ENCODE measurements around the gene SFXN1.
A peak's percentile ranks its signal among the peaks of the same experiment; 100 is the strongest.

Gene SFXN1

DNA sequence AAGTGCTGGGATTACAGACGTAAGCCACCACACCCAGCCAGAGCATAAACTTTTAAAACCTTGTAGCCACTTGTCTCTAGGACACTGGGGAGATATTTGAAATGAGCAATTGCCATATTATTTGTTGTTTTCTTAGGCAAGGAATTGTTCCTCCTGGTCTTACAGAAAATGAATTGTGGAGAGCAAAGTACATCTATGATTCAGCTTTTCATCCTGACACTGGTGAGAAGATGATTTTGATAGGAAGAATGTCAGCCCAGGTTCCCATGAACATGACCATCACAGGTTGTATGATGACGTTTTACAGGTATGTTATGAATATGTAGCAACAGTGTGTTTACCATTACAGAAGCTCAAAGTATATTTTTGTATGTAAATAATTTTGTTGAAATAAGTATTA lies 30.5 kb downstream of the SFXN1 start:
- H3K4me3 ChIP-seq (ENCODE audit: low read depth, low read length): no peak overlapping the region
- no peak for DNase-seq (ENCODE audit: low read depth)
- TF ChIP-seq, protein P1, sequence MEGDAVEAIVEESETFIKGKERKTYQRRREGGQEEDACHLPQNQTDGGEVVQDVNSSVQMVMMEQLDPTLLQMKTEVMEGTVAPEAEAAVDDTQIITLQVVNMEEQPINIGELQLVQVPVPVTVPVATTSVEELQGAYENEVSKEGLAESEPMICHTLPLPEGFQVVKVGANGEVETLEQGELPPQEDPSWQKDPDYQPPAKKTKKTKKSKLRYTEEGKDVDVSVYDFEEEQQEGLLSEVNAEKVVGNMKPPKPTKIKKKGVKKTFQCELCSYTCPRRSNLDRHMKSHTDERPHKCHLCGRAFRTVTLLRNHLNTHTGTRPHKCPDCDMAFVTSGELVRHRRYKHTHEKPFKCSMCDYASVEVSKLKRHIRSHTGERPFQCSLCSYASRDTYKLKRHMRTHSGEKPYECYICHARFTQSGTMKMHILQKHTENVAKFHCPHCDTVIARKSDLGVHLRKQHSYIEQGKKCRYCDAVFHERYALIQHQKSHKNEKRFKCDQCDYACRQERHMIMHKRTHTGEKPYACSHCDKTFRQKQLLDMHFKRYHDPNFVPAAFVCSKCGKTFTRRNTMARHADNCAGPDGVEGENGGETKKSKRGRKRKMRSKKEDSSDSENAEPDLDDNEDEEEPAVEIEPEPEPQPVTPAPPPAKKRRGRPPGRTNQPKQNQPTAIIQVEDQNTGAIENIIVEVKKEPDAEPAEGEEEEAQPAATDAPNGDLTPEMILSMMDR (conservative IDR thresholded peaks at IDR 0.05; ENCODE audit: low read depth, low read length): no peak

DNA sequence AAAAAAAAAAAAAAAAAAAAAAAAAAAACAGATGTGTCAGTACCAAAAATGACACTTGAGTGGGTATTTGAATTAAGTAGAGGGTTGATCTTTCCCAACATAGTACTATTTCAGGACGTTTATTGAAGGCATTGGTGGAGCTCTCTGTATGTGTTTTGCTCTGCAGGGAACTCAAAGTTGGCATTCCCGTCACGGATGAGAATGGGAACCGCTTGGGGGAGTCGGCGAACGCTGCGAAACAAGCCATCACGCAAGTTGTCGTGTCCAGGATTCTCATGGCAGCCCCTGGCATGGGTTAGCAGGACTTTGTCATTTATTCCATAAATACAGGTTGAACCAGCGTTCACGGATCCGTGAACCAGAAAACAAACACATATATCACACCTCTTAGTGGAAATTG lies 34.9 kb downstream of the SFXN1 start:
- H3K4me3 ChIP-seq (ENCODE audit: low read depth, low read length): no peak overlapping the region
- DNase-seq (ENCODE audit: low read depth): no peak
- TF ChIP-seq, protein P1 (conservative IDR thresholded peaks at IDR 0.05; ENCODE audit: low read depth, low read length): no peak

DNA sequence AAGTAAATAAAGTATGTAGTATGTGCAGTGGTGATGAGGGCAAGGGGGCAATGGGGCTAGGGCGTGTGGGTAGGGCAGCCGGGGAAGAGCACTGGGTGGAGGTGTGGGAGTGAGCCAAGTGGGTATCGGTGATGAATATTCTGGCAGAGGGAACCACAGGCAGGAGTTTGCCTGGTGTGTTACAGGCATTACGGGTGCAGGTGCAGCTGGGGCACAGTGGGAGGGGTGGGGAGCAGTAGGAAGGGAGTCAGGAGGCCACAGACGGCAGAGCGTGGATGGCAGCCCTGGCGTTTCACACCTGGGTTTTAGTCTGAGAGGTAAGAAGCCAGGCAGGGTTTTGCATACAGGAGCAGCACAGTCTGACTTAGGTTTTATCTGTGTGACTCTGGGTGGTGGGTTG lies 35.4 kb downstream of the SFXN1 start:
- H3K4me3 ChIP-seq (ENCODE audit: low read depth, low read length): no peak overlapping the region
- DNase-seq (ENCODE audit: low read depth): no peak
- TF ChIP-seq, protein P1 (conservative IDR thresholded peaks at IDR 0.05; ENCODE audit: low read depth, low read length): no peak

DNA sequence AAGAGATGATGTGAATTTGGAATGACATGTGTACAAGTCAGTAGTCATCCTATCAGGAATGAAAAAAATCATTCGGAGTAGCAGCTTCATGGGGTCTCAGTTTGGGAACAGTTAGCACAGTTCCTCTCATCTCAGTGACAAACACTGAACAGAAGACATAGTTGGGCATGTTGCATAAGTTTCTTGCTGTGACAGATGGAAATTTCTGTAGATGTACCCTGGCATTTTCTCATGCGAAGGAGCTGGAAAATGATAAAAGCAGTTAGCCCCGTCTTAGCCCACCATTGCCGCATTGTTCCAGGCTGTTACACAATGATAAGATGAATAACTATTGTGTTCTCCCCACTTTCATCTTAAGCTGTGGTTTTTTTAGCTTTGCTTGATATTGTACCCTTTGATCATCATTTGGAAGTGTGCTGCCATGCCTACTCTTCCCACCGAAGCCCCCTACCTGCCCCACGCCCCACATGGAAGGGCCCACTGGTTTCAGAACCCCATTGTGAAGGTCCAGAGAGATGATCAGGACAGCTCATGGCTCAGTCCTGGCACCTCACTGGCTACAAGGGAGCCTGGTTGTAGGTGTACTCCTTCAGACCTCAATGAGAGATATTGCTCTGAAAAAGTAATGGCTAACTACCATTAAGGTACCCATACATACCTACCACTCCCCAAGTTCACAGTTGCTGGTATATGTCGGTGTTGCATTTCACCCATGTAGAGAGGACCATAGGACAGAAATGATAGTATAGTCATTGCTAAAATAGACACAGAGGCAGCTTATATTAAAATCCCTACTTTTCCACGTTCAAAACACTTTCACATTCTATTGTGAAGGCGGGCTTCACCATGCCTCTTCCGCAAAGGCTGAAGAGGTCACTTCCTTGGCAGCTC lies 38.8 kb downstream of the SFXN1 start:
- DNase-seq (ENCODE audit: low read depth): no peak
- H3K4me3 ChIP-seq (ENCODE audit: low read depth, low read length): no peak overlapping the region
- TF ChIP-seq, protein P1 (conservative IDR thresholded peaks at IDR 0.05; ENCODE audit: low read depth, low read length): no peak

DNA sequence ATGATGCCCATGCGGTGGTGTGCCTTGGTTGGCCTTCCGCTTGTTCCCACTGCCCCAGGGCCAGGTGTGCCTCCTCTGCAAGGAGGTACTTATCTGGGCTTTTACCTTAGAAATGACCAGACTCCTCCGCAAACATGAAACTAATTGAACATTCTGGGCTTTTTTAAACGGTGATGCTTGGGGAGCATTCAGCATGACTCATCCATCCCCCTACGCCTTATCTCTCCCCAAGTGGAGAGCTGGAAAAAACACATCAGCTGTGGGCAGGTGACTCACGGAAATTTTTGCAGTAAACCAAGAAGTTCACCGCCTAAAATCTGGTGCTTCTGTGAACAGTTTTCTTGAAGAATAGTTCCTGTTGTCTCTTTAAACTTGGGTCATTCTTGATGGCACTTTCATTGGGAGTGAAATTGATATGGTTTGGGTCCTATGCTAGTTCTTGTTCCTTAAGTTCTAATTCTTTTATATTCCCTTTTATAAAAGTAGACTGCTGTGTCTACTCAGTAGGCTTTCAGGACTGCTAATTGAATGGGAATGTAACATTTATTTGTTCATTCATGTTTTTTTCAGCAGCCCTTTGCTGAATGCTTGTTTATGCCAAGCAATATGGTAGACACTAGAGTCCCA lies 39.6 kb downstream of the SFXN1 start:
- H3K4me3 ChIP-seq (ENCODE audit: low read depth, low read length): no peak overlapping the region
- TF ChIP-seq, protein P1 (conservative IDR thresholded peaks at IDR 0.05; ENCODE audit: low read depth, low read length): no peak
- peak; percentile 92 for DNase-seq (ENCODE audit: low read depth)

DNA sequence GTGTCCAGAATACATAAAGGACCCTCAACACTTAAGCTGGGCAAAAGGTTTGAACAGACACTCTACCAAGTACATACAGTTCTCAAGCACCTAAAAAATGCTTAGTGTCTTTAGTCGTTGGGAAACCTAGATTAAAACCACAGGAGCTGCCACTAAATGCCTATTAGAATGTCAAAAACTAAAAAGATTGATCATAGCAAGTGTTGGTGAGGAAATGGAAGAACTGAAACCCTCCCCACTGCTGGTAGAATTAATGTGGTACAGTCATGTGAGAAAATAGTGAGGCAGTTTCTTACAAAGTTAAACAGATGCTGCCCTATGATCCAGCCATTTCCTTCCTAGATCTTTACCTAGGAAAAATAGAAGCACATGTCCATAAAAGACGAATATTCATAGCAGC lies 40.6 kb downstream of the SFXN1 start:
- no peak for DNase-seq (ENCODE audit: low read depth)
- TF ChIP-seq, protein P1 (conservative IDR thresholded peaks at IDR 0.05; ENCODE audit: low read depth, low read length): no peak
- no peak overlapping the region for H3K4me3 ChIP-seq (ENCODE audit: low read depth, low read length)
